GM12878 (cell line): ENCODE data around the gene POU3F2. TPM values are rescaled to one million over a fixed set of nuclear protein-coding genes. Genes with fewer than 3 reads are reported as not detected.

Source experiments
- ATAC-seq: fragments of 200-7000 bp; cut with Tn5 transposase; 3 replicates; pipeline ENCODE4 v1.9.1; 2020; ENCODE audit warnings: mild to moderate bottlenecking, moderate library complexity
- BruUV-seq: library from RNA; stranded (reverse); fragments of 400-500 nt; replicated peaks from 2 replicates; lab custom pipeline; 2021; lab: Mats Ljungman, UMichigan
- CTCF ChIA-PET: fragments of 300-600 bp; sonication (Branson Sonifier 250); formaldehyde crosslinking; extraction: SDS; loops from one replicate; lab custom pipeline; 2021; ENCODE audit warnings: inconsistent platforms; lab: Yijun Ruan, JAX
- POLR2A ChIA-PET: fragments of 350-600 bp; formaldehyde crosslinking; extraction: SDS; loops from one replicate; lab custom pipeline; 2021; ENCODE audit warnings: inconsistent platforms; lab: Charles Lee
- RAD21 ChIA-PET: fragments of 300-600 bp; sonication (Branson Sonifier 250); formaldehyde crosslinking; loops from one replicate; lab custom pipeline; 2023; ENCODE audit warnings: antibody characterized with exemption; ENCODE audit not compliant: unreplicated experiment; lab: Charles Lee
- SMC1A ChIA-PET: fragments of 300-600 bp; sonication (Branson Sonifier 250); formaldehyde crosslinking; loops from one replicate; lab custom pipeline; 2023; ENCODE audit not compliant: unreplicated experiment, uncharacterized antibody; lab: Charles Lee
- DNase-seq: peaks from one replicate; pipeline ENCODE4 v3.0.0-alpha.2; 2011; ENCODE audit warnings: low read depth, low spot score
- FAIRE-seq: peaks from 3 replicates; lab custom pipeline; 2011; peaks lifted over from hg19 to GRCh38; lab: Jason Lieb, UNC
- H2AFZ ChIP-seq: 2 replicates; pipeline ENCODE4 v1.6.0; 2011; ENCODE audit warnings: low read depth, low read length, control low read depth; ENCODE audit not compliant: control insufficient read depth
- H3K27ac ChIP-seq: 2 replicates; pipeline ENCODE4 v1.5.1; 2011; ENCODE audit warnings: control low read depth; ENCODE audit not compliant: control insufficient read depth, insufficient read depth
- H3K27me3 ChIP-seq, 2 experiments: replicated peaks in 1 of 2; 2 replicates each; pipeline versions ENCODE4 v1.6.0 to v1.6.1; 2011; ENCODE audit warnings: low read length in 1 of 2; ENCODE audit not compliant: control insufficient read depth in 2 of 2, insufficient read depth in 2 of 2
- H3K36me3 ChIP-seq, 2 experiments: 2 replicates each; pipeline ENCODE4 v1.5.1; 2011; ENCODE audit warnings: low read length in 1 of 2; ENCODE audit not compliant: control insufficient read depth in 2 of 2, insufficient read depth in 2 of 2
- H3K4me1 ChIP-seq: 2 replicates; pipeline ENCODE4 v1.6.1; 2011; ENCODE audit warnings: mild to moderate bottlenecking, low read length, moderate library complexity, mixed read lengths; ENCODE audit not compliant: control insufficient read depth, insufficient read depth
- H3K4me2 ChIP-seq: 2 replicates; pipeline ENCODE4 v1.6.0; 2011; ENCODE audit warnings: control low read depth; ENCODE audit not compliant: control insufficient read depth, insufficient read depth
- H3K4me3 ChIP-seq: fragments of 200-600 bp; sonication (generic); 2 replicates; pipeline ENCODE4 v1.5.1; 2016
- H3K79me2 ChIP-seq: 2 replicates; pipeline ENCODE4 v1.6.0; 2011; ENCODE audit warnings: low read length; ENCODE audit not compliant: control insufficient read depth, insufficient read depth
- H3K9ac ChIP-seq: 2 replicates; pipeline ENCODE4 v1.8.0; 2011; ENCODE audit warnings: low read length, control low read depth, mixed read lengths; ENCODE audit not compliant: control insufficient read depth, insufficient read depth
- H3K9me3 ChIP-seq: replicated peaks from 3 replicates; pipeline ENCODE4 v1.5.1; 2011; ENCODE audit warnings: mild to moderate bottlenecking, low read length; ENCODE audit not compliant: control insufficient read depth, insufficient read depth
- H4K20me1 ChIP-seq: 2 replicates; pipeline ENCODE4 v1.6.0; 2011; ENCODE audit not compliant: control insufficient read depth, insufficient read depth
- BCLAF1 ChIP-seq: fragments of 450-650 bp; IDR thresholded peaks from 2 replicates; pipeline ENCODE4 v1.6.1; 2017; ENCODE audit warnings: antibody characterized with exemption, mild to moderate bottlenecking, moderate library complexity
- CBFB ChIP-seq: IDR thresholded peaks from 2 replicates; pipeline ENCODE4 v1.6.1; 2016; ENCODE audit warnings: antibody characterized with exemption, low read depth
- CBX3 ChIP-seq: fragments of 200-600 bp; sonication (generic); IDR thresholded peaks from 2 replicates; pipeline ENCODE4 v1.6.1; 2016; ENCODE audit warnings: low read depth, borderline replicate concordance
- CHD4 ChIP-seq: fragments of 200-600 bp; sonication (generic); IDR thresholded peaks from 2 replicates; pipeline ENCODE4 v1.6.1; 2016; ENCODE audit warnings: mild to moderate bottlenecking
- FOS ChIP-seq: IDR thresholded peaks from 3 replicates; pipeline ENCODE4 v1.6.1; 2011; ENCODE audit warnings: borderline replicate concordance; ENCODE audit not compliant: insufficient read length; ENCODE audit errors: extremely low read depth
- GATAD2B ChIP-seq: fragments of 450-650 bp; conservative IDR thresholded peaks from 2 replicates; pipeline ENCODE4 v1.6.1; 2017; ENCODE audit warnings: low read depth, mild to moderate bottlenecking, moderate library complexity
- HCFC1 ChIP-seq: fragments of 150-350 bp; IDR thresholded peaks from 2 replicates; pipeline ENCODE4 v1.6.1; 2014; ENCODE audit warnings: low read length
- IKZF1 ChIP-seq: fragments of 450-650 bp; conservative IDR thresholded peaks from 2 replicates; pipeline ENCODE4 v1.6.1; 2017; ENCODE audit warnings: antibody characterized with exemption, mild to moderate bottlenecking
- IKZF2 ChIP-seq, 2 experiments: fragments of 450-650 bp; IDR thresholded peaks; 2 replicates each; pipeline ENCODE4 v1.6.1; 2017; ENCODE audit warnings: mild to moderate bottlenecking in 2 of 2, moderate library complexity in 2 of 2
- MEF2A ChIP-seq: IDR thresholded peaks from 2 replicates; pipeline ENCODE4 v1.6.1; 2011; ENCODE audit warnings: low read depth, mild to moderate bottlenecking, low read length, moderate library complexity; ENCODE audit not compliant: insufficient read depth
- NFIC ChIP-seq: IDR thresholded peaks from 2 replicates; pipeline ENCODE4 v1.6.1; 2012; ENCODE audit warnings: low read depth, mild to moderate bottlenecking, inconsistent platforms, low read length, moderate library complexity
- NR2C2 ChIP-seq: IDR thresholded peaks from 2 replicates; pipeline ENCODE4 v1.6.1; 2011; ENCODE audit warnings: borderline replicate concordance, low read depth; ENCODE audit not compliant: control insufficient read depth, insufficient read length
- POLR2AphosphoS2 ChIP-seq: IDR thresholded peaks from 2 replicates; pipeline ENCODE4 v1.6.1; 2011; ENCODE audit warnings: low read depth, mild to moderate bottlenecking, low read length, improper control_type of control experiment, moderate library complexity
- RB1 ChIP-seq: fragments of 450-650 bp; formaldehyde crosslinking; IDR thresholded peaks from 2 replicates; pipeline ENCODE4 v1.6.1; 2017; ENCODE audit warnings: mild to moderate bottlenecking, borderline replicate concordance
- SUPT20H ChIP-seq: IDR thresholded peaks from 2 replicates; pipeline ENCODE4 v1.6.1; 2011; ENCODE audit warnings: low read depth, mild to moderate bottlenecking, low read length, moderate library complexity, borderline replicate concordance; ENCODE audit not compliant: control insufficient read depth
- in situ Hi-C: fragments of 300-500 bp; cut with MboI; formaldehyde crosslinking; loops from 9 replicates; pipeline ENCODE4 v1.14.3; 2018; ENCODE audit warnings: mixed read lengths
- intact Hi-C: fragments of 100-400 bp; cut with micrococcal nuclease; formaldehyde crosslinking; loops from one replicate; pipeline ENCODE4 v1.14.2; 2022; ENCODE audit not compliant: unreplicated experiment
- polyA plus RNA-seq, 11 experiments: library from polyadenylated mRNA; depleted of rRNA in 4 of 11; unstranded in 6 of 11; stranded (reverse) in 5 of 11; fragments of >200 nt; fragmentation: Nextera tagmentation in 4 of 11; fragmentation: Illumina TruSeq in 1 of 11; extraction: Ambion mirVana in 4 of 11; extraction: Trizol in 1 of 11; gene quantifications; 1 replicate in 1 of 11; 2 replicates in 10 of 11; pipeline versions ENCODE4 v1.2.1 to v1.2.3, GENCODE V29; 2011 to 2016; ENCODE audit warnings: inconsistent platforms in 2 of 11, missing spikeins in 2 of 11, low read depth in 1 of 11
- total RNA-seq, 4 experiments: library from RNA; depleted of rRNA in 3 of 4; stranded (reverse); fragments of >200 nt in 3 of 4; fragmentation: Illumina TruSeq in 1 of 4; extraction: Trizol in 1 of 4; gene quantifications; 2 replicates each; pipeline versions ENCODE4 v1.2.1 to v1.2.3, GENCODE V29; 2013 to 2021
- TF ChIP-seq, protein P1 (sequence below): fragments of 450-650 bp; conservative IDR thresholded peaks from 2 replicates; pipeline ENCODE4 v1.6.1; 2017; ENCODE audit warnings: mild to moderate bottlenecking, moderate library complexity
- TF ChIP-seq, protein P2 (sequence below): fragments of 450-650 bp; IDR thresholded peaks from 2 replicates; pipeline ENCODE4 v1.6.1; 2017; ENCODE audit warnings: mild to moderate bottlenecking, moderate library complexity

Gene POU3F2
- total and polyA plus RNA-seq, 10 of the 15 experiments (the other 5 are each of a cell fraction or from before 2014, with no cell fraction given) = not detected

GRCh38 chr6:98880486-98880885, 46.1 kb downstream of the POU3F2 start:
- H3K4me2 ChIP-seq = peak overlapping the region; percentile 4; the same call in 1 of the 2 replicates
- ChIA-PET CTCF (interaction anchor here (0.6 to 1.5 kb wide), 4 partner anchors 10 to 274 kb away, joined by 3 read pairs; no protein-coding TSS in a partner anchor), SMC1A (interaction anchor here (0.5 to 2.0 kb wide), 7 partner anchors 8 to 214 kb away, joined by 3 to 7 read pairs (median 3); no protein-coding TSS in a partner anchor), RAD21 (interaction anchor here (0.9 kb wide), 1 partner anchor 71 kb away, joined by 3 read pairs; no protein-coding TSS in a partner anchor), POLR2A (no interaction called here)
- intact Hi-C loops (no loop called here), in situ Hi-C loops (no loop called here)
- BruUV-seq = no TSS peak
- ATAC-seq (peak; percentile 97), DNase-seq (peak; percentile 32), FAIRE-seq (peak; percentile 64)
- no peaks in the 10 kb centered on the region for H4K20me1 ChIP-seq
- no peak overlapping the region for H3K27ac ChIP-seq
- no peaks in the 10 kb centered on the region; a peak in 1 of 4 replicates for H3K36me3 ChIP-seq
- H3K4me3 ChIP-seq = no peak overlapping the region
- H3K79me2 ChIP-seq = no peaks in the 10 kb centered on the region
- H3K9me3 ChIP-seq = no peaks in the 10 kb centered on the region
- no peak overlapping the region for H2AFZ ChIP-seq
- no peaks in the 10 kb centered on the region; the same call in 1 of the 2 replicates for H3K4me1 ChIP-seq
- no peak overlapping the region for H3K9ac ChIP-seq
- H3K27me3 ChIP-seq = no peaks in the 10 kb centered on the region
- no peak for TF ChIP-seq POLR2AphosphoS2
- TF ChIP-seq NFIC = no peak
- TF ChIP-seq CBFB = no peak
- TF ChIP-seq, protein P1, sequence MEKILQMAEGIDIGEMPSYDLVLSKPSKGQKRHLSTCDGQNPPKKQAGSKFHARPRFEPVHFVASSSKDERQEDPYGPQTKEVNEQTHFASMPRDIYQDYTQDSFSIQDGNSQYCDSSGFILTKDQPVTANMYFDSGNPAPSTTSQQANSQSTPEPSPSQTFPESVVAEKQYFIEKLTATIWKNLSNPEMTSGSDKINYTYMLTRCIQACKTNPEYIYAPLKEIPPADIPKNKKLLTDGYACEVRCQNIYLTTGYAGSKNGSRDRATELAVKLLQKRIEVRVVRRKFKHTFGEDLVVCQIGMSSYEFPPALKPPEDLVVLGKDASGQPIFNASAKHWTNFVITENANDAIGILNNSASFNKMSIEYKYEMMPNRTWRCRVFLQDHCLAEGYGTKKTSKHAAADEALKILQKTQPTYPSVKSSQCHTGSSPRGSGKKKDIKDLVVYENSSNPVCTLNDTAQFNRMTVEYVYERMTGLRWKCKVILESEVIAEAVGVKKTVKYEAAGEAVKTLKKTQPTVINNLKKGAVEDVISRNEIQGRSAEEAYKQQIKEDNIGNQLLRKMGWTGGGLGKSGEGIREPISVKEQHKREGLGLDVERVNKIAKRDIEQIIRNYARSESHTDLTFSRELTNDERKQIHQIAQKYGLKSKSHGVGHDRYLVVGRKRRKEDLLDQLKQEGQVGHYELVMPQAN = no peak
- no peak for TF ChIP-seq RB1
- no peak for TF ChIP-seq SUPT20H
- no peak for TF ChIP-seq FOS
- TF ChIP-seq CBX3 = no peak
- TF ChIP-seq GATAD2B = no peak
- no peak for TF ChIP-seq BCLAF1
- no peak for TF ChIP-seq NR2C2
- TF ChIP-seq, protein P2, sequence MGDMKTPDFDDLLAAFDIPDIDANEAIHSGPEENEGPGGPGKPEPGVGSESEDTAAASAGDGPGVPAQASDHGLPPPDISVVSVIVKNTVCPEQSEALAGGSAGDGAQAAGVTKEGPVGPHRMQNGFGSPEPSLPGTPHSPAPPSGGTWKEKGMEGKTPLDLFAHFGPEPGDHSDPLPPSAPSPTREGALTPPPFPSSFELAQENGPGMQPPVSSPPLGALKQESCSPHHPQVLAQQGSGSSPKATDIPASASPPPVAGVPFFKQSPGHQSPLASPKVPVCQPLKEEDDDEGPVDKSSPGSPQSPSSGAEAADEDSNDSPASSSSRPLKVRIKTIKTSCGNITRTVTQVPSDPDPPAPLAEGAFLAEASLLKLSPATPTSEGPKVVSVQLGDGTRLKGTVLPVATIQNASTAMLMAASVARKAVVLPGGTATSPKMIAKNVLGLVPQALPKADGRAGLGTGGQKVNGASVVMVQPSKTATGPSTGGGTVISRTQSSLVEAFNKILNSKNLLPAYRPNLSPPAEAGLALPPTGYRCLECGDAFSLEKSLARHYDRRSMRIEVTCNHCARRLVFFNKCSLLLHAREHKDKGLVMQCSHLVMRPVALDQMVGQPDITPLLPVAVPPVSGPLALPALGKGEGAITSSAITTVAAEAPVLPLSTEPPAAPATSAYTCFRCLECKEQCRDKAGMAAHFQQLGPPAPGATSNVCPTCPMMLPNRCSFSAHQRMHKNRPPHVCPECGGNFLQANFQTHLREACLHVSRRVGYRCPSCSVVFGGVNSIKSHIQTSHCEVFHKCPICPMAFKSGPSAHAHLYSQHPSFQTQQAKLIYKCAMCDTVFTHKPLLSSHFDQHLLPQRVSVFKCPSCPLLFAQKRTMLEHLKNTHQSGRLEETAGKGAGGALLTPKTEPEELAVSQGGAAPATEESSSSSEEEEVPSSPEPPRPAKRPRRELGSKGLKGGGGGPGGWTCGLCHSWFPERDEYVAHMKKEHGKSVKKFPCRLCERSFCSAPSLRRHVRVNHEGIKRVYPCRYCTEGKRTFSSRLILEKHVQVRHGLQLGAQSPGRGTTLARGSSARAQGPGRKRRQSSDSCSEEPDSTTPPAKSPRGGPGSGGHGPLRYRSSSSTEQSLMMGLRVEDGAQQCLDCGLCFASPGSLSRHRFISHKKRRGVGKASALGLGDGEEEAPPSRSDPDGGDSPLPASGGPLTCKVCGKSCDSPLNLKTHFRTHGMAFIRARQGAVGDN = no peak
- peak; percentile 59 to 76; a peak in 3 of 4 replicates for TF ChIP-seq IKZF2 (IDR thresholded peaks at IDR 0.05)
- no peak for TF ChIP-seq HCFC1
- no peak for TF ChIP-seq CHD4
- TF ChIP-seq IKZF1 = peak; percentile 54; the same call in 1 of the 2 replicates
- TF ChIP-seq MEF2A = no peak
